HepG2 (cell line): Measurements from ENCODE around the gene SZRD1. TPM values are rescaled to one million over a fixed set of nuclear protein-coding genes. Genes with fewer than 3 reads are reported as not detected.

ENCODE experiments used
- ATAC-seq: fragments of 200-7000 bp; cut with Tn5 transposase; 3 replicates; pipeline ENCODE4 v1.9.1; 2020; ENCODE audit warnings: mild to moderate bottlenecking, moderate library complexity
- BruUV-seq: library from RNA; stranded (reverse); fragments of 400-500 nt; replicated peaks from 2 replicates; lab custom pipeline; 2021; lab: Mats Ljungman, UMichigan
- CTCF ChIA-PET: fragments of 300-600 bp; formaldehyde crosslinking; extraction: SDS; loops from one replicate; lab custom pipeline; 2021; ENCODE audit warnings: low total read pairs, inconsistent platforms, low intra/inter-chr PET ratio; lab: Yijun Ruan, JAX
- POLR2A ChIA-PET: fragments of 350-600 bp; sonication (Branson Sonifier 250); formaldehyde crosslinking; loops from one replicate; lab custom pipeline; 2020; ENCODE audit warnings: antibody characterized with exemption, inconsistent platforms; lab: Yijun Ruan, JAX
- DNase-seq: peaks from one replicate; pipeline ENCODE4 v3.0.0-alpha.2; 2015; ENCODE audit warnings: low spot score
- FAIRE-seq: peaks from 3 replicates; lab custom pipeline; 2011; peaks lifted over from hg19 to GRCh38; lab: Jason Lieb, UNC
- H2AFZ ChIP-seq: one replicate; pipeline ENCODE4 v1.6.1; 2011; ENCODE audit warnings: low read length, inconsistent platforms
- H3K27ac ChIP-seq: fragments of 300-600 bp; 3 replicates; pipeline ENCODE4 v1.8.0; 2011; ENCODE audit warnings: mixed run types, mild to moderate bottlenecking, mixed read lengths, low read length, inconsistent platforms; ENCODE audit not compliant: insufficient read depth; ENCODE audit errors: extremely low read length
- H3K27me3 ChIP-seq, 2 experiments: fragments of 200-600 bp in 1 of 2; 2 replicates in 1 of 2; 3 replicates in 1 of 2; pipeline versions ENCODE4 v1.6.0 to v1.8.0; 2011; ENCODE audit warnings: low read length in 2 of 2, mild to moderate bottlenecking in 2 of 2, moderate library complexity in 2 of 2, inconsistent platforms in 1 of 2; ENCODE audit not compliant: insufficient read depth in 2 of 2, control insufficient read depth in 1 of 2
- H3K36me3 ChIP-seq, 2 experiments: fragments of 200-600 bp in 1 of 2; replicated peaks in 1 of 2; 2 replicates in 1 of 2; 3 replicates in 1 of 2; pipeline versions ENCODE4 v1.5.1 to v1.8.0; 2011; ENCODE audit warnings: low read length in 2 of 2, inconsistent platforms in 1 of 2; ENCODE audit not compliant: insufficient read depth in 2 of 2, control insufficient read depth in 1 of 2
- H3K4me1 ChIP-seq: 2 replicates; pipeline ENCODE4 v1.5.1; 2012; ENCODE audit warnings: low read length, inconsistent platforms; ENCODE audit not compliant: insufficient read depth
- H3K4me2 ChIP-seq: 2 replicates; pipeline ENCODE4 v1.6.0; 2011; ENCODE audit warnings: low read depth, low read length, inconsistent platforms
- H3K4me3 ChIP-seq, 3 experiments: fragments of 200-600 bp in 1 of 3; sonication (generic), shearing (Covaris generic) in 1 of 3; replicated peaks in 1 of 3; 2 replicates each; pipeline ENCODE4 v1.5.1; 2011 to 2016; ENCODE audit warnings: low read length in 3 of 3, inconsistent platforms in 2 of 3, low read depth in 2 of 3, mild to moderate bottlenecking in 2 of 3, control low read depth in 1 of 3, mixed read lengths in 1 of 3; ENCODE audit not compliant: insufficient read depth in 1 of 3
- H3K79me2 ChIP-seq: one replicate; pipeline ENCODE4 v1.6.1; 2011; ENCODE audit warnings: low read length, inconsistent platforms; ENCODE audit not compliant: insufficient read depth
- H3K9ac ChIP-seq: 2 replicates; pipeline ENCODE4 v1.6.0; 2011; ENCODE audit warnings: mild to moderate bottlenecking, low read depth, low read length, inconsistent platforms; ENCODE audit not compliant: insufficient read depth
- H3K9me3 ChIP-seq: 2 replicates; pipeline ENCODE4 v1.5.1; 2012; ENCODE audit warnings: mild to moderate bottlenecking, low read length
- H4K20me1 ChIP-seq: 2 replicates; pipeline ENCODE4 v1.6.0; 2011; ENCODE audit warnings: inconsistent platforms, mild to moderate bottlenecking, low read length, moderate library complexity; ENCODE audit not compliant: insufficient read depth
- ATAD3A ChIP-seq: sonication (generic); formaldehyde crosslinking; IDR thresholded peaks from 2 replicates; pipeline ENCODE4 v1.4.0; 2020; ENCODE audit warnings: missing genetic modification reagents
- RAD51 ChIP-seq: fragments of 450-650 bp; IDR thresholded peaks from 2 replicates; pipeline ENCODE4 v1.6.1; 2016; ENCODE audit warnings: borderline replicate concordance
- SYNCRIP ChIP-seq: fragments of 200-400 bp; formaldehyde crosslinking; IDR thresholded peaks from 2 replicates; pipeline ENCODE4 v1.6.1; 2018; ENCODE audit warnings: mild to moderate bottlenecking, low read depth, low read length; ENCODE audit not compliant: insufficient read depth
- ZBTB25 ChIP-seq: IDR thresholded peaks from 2 replicates; pipeline ENCODE4 v1.6.1; 2018; ENCODE audit warnings: missing genetic modification reagents
- ZFX ChIP-seq: sonication (generic); formaldehyde crosslinking; IDR thresholded peaks from 2 replicates; pipeline ENCODE4 v1.4.0; 2020; ENCODE audit warnings: mild to moderate bottlenecking, low read depth, missing genetic modification reagents, moderate library complexity
- ZNF232 ChIP-seq: sonication (generic); formaldehyde crosslinking; IDR thresholded peaks from 2 replicates; pipeline ENCODE4 v1.4.0; 2020; ENCODE audit warnings: missing genetic modification reagents, borderline replicate concordance
- ZNF281 ChIP-seq: sonication (generic); formaldehyde crosslinking; IDR thresholded peaks from 2 replicates; pipeline ENCODE4 v1.4.0; 2020; ENCODE audit warnings: missing genetic modification reagents, borderline replicate concordance
- WGBS: methylation state at CpG from one replicate; pipeline ENCODE4 v1.1.6; 2017; ENCODE audit warnings: low lambda C conversion rate; 5-methylcytosine and 5-hydroxymethylcytosine counted together
- in situ Hi-C: cut with HindIII; loops from 2 replicates; pipeline ENCODE4 v1.10.0; 2017; ENCODE audit warnings: low pct_unique_long_range_greater_than_20kb; ENCODE audit not compliant: extremely low pct_ligation_motif_present
- intact Hi-C: fragments of 100-400 bp; cut with micrococcal nuclease; formaldehyde crosslinking; loops from one replicate; pipeline ENCODE4 v1.10.0; 2022; ENCODE audit not compliant: unreplicated experiment
- polyA plus RNA-seq, 8 experiments: library from polyadenylated mRNA; depleted of rRNA in 3 of 8; stranded (reverse) in 7 of 8; unstranded in 1 of 8; fragments of >200 nt; fragmentation: Illumina TruSeq in 4 of 8; extraction: Trizol in 4 of 8; gene quantifications; 2 replicates each; pipeline versions ENCODE4 v1.2.1 to v1.2.3, GENCODE V29; 2011 to 2016; ENCODE audit warnings: low read depth in 4 of 8, missing spikeins in 1 of 8, mixed read lengths in 1 of 8; ENCODE audit not compliant: insufficient read depth in 1 of 8
- total RNA-seq, 5 experiments: library from RNA; depleted of rRNA; stranded (reverse); fragments of >200 nt; fragmentation: Illumina TruSeq; extraction: Trizol; gene quantifications; 2 replicates each; pipeline ENCODE4 v1.2.3, GENCODE V29; 2016; ENCODE audit warnings: low read depth in 1 of 5

SZRD1 gene
- total and polyA plus RNA-seq, 2 of the 13 experiments (the other 11 are each of a cell fraction or from before 2014, with no cell fraction given) = 28.5 to 41.4 TPM

GRCh38 chr1:16445052-16445451 is 78.0 kb downstream of the SZRD1 start:
- Histone ChIP-seq H3K4me1 (peaks cover 16% of the 10 kb centered on the region), H3K4me2 (no peak overlapping the region), H3K27ac (no peak overlapping the region), H3K36me3 (peaks cover 25 to 56% of the 10 kb centered on the region in 2 experiments; a peak in 4 of 5 replicates), H3K79me2 (peaks cover 17% of the 10 kb centered on the region)
- no peak for ATAC-seq
- in situ Hi-C loops = no loop called here
- no peak for TF ChIP-seq ZNF281 (CRISPR knock-in tag)
- no peak for TF ChIP-seq ZNF232 (CRISPR knock-in tag)
- TF ChIP-seq ATAD3A (CRISPR knock-in tag) = no peak
- TF ChIP-seq ZBTB25 (CRISPR knock-in tag) = no peak
- TF ChIP-seq ZFX (CRISPR knock-in tag) = no peak
- no peak for TF ChIP-seq SYNCRIP
- no peak for TF ChIP-seq RAD51
- TF ChIP-seq, all 625 proteins: peak for 0
- POLR2A ChIA-PET = no interaction called here
- no peaks in the 10 kb centered on the region for H3K9me3 ChIP-seq
- CTCF ChIA-PET = no interaction called here
- DNase-seq (no peak), FAIRE-seq (no peak)
- H2AFZ ChIP-seq = no peak overlapping the region
- no peak overlapping the region for H3K4me3 ChIP-seq
- no TSS peak for BruUV-seq
- H3K9ac ChIP-seq = no peak overlapping the region
- no peaks in the 10 kb centered on the region; a peak in 1 of 5 replicates for H3K27me3 ChIP-seq
- no peaks in the 10 kb centered on the region for H4K20me1 ChIP-seq
- intact Hi-C loops = no loop called here
- 96% methylated on average over 4 of the region's 4 CpGs for WGBS
